IPS DF 6.9 (cell line): ENCODE results near the gene MFNG.
"Not testable (repeated sequence)": the region's sequence is repeated elsewhere in the genome, so short reads cannot be mapped to it uniquely, and the experiment has no call there.

ENCODE experiments used
- DNase-seq: peaks from one replicate; pipeline ENCODE4 v3.0.0-alpha.2; 2013; ENCODE audit warnings: low read depth, low spot score
- H3K27ac ChIP-seq: one replicate; pipeline ENCODE4 v1.5.1; 2013; ENCODE audit warnings: low read length, control low read depth
- H3K27me3 ChIP-seq: 2 replicates; pipeline ENCODE4 v1.6.1; 2013; ENCODE audit warnings: mild to moderate bottlenecking, low read length; ENCODE audit not compliant: control insufficient read depth, insufficient read depth
- H3K36me3 ChIP-seq: 2 replicates; pipeline ENCODE4 v1.6.1; 2013; ENCODE audit warnings: low read length; ENCODE audit not compliant: control insufficient read depth, insufficient read depth
- H3K4me1 ChIP-seq: 2 replicates; pipeline ENCODE4 v1.6.1; 2013; ENCODE audit warnings: low read length; ENCODE audit not compliant: control insufficient read depth, insufficient read depth
- H3K4me3 ChIP-seq: 2 replicates; pipeline ENCODE4 v1.5.1; 2013; ENCODE audit warnings: mild to moderate bottlenecking, low read length
- H3K9me3 ChIP-seq: 2 replicates; pipeline ENCODE4 v1.6.1; 2013; ENCODE audit warnings: low read length, inconsistent platforms; ENCODE audit not compliant: control insufficient read depth, insufficient read depth
- WGBS: extraction: QIAGEN DNeasy Blood & Tissue Kit; methylation state at CpG from one replicate; pipeline ENCODE4 v1.1.7; 2013; ENCODE audit warnings: mixed read lengths, missing lambda C conversion rate; ENCODE audit not compliant: insufficient read length, insufficient coverage; 5-methylcytosine and 5-hydroxymethylcytosine counted together

The MFNG gene

GRCh38 chr22:37486224-37486845 lies at the start of gene MFNG:
Gene MFNG (minus strand): TSS chr22:37486384. CDS start chr22:37486177, 207 bp downstream.
- Histone ChIP-seq H3K36me3 (no peaks in the 10 kb centered on the region), H3K9me3 (no peaks in the 10 kb centered on the region), H3K27me3 (no peaks in the 10 kb centered on the region), H3K4me1 (peaks cover 11% of the 10 kb centered on the region), H3K4me3 (no peak within 1 kb of the TSS), H3K27ac (no peak within 1 kb of the TSS)
- WGBS: no CpG with 5 or more reads among the region's 24 CpGs
- no peak for DNase-seq

GRCh38 chr22:37535159-37535558 lies 49.0 kb upstream of the MFNG start:
- no CpG with 5 or more reads among the region's 6 CpGs for WGBS
- H3K27ac ChIP-seq: no peak overlapping the region
- no peaks in the 10 kb centered on the region for H3K4me1 ChIP-seq
- no peaks in the 10 kb centered on the region for H3K36me3 ChIP-seq
- no peaks in the 10 kb centered on the region for H3K9me3 ChIP-seq
- no peak overlapping the region for H3K4me3 ChIP-seq
- no peaks in the 10 kb centered on the region for H3K27me3 ChIP-seq
- DNase-seq: no peak

- no peaks in the 10 kb centered on the region for H3K9me3 ChIP-seq
- no peak overlapping the region for H3K4me3 ChIP-seq
- H3K27me3 ChIP-seq: no peaks in the 10 kb centered on the region
- H3K27ac ChIP-seq: no peak overlapping the region
- DNase-seq: no peak
- WGBS: no CpG with 5 or more reads among the region's 3 CpGs
- no peaks in the 10 kb centered on the region for H3K4me1 ChIP-seq
- no peaks in the 10 kb centered on the region for H3K36me3 ChIP-seq
Observed at GRCh38 chr22:37534445-37534844, 48.3 kb upstream of the MFNG start.

GRCh38 chr22:37533995-37534394 lies 47.8 kb upstream of the MFNG start:
- WGBS: no CpG with 5 or more reads among the region's 9 CpGs
- H3K27ac ChIP-seq: no peak overlapping the region
- no peak overlapping the region for H3K4me3 ChIP-seq
- H3K36me3 ChIP-seq: no peaks in the 10 kb centered on the region
- H3K27me3 ChIP-seq: no peaks in the 10 kb centered on the region
- no peaks in the 10 kb centered on the region for H3K4me1 ChIP-seq
- no peaks in the 10 kb centered on the region for H3K9me3 ChIP-seq
- no peak for DNase-seq

- Histone ChIP-seq H3K4me1 (no peaks in the 10 kb centered on the region), H3K27ac (no peak overlapping the region), H3K27me3 (no peaks in the 10 kb centered on the region), H3K4me3 (no peak overlapping the region), H3K36me3 (no peaks in the 10 kb centered on the region), H3K9me3 (no peaks in the 10 kb centered on the region)
- no peak for DNase-seq
- no CpG with 5 or more reads among the region's 2 CpGs for WGBS
Observed at GRCh38 chr22:37529652-37530345, 43.6 kb upstream of the MFNG start.

GRCh38 chr22:37527952-37528351 lies 41.8 kb upstream of the MFNG start:
- H3K27me3 ChIP-seq, DNase-seq, H3K9me3 ChIP-seq, H3K4me1 ChIP-seq, H3K4me3 ChIP-seq, H3K27ac ChIP-seq, H3K36me3 ChIP-seq: not testable (repeated sequence)
- no CpG with 5 or more reads among the region's 9 CpGs for WGBS

- not testable (repeated sequence) for H3K4me1 ChIP-seq, H3K27ac ChIP-seq, H3K27me3 ChIP-seq, H3K9me3 ChIP-seq, DNase-seq, H3K4me3 ChIP-seq, H3K36me3 ChIP-seq
- WGBS: no CpG with 5 or more reads among the region's 9 CpGs
Observed at GRCh38 chr22:37527081-37527752, 41.0 kb upstream of the MFNG start.

- no peak overlapping the region for H3K4me3 ChIP-seq
- H3K27ac ChIP-seq: no peak overlapping the region
- no peak for DNase-seq
- H3K27me3 ChIP-seq: no peaks in the 10 kb centered on the region
- H3K36me3 ChIP-seq: no peaks in the 10 kb centered on the region
- no CpG with 5 or more reads among the region's 12 CpGs for WGBS
- H3K4me1 ChIP-seq: no peaks in the 10 kb centered on the region
- H3K9me3 ChIP-seq: no peaks in the 10 kb centered on the region
Observed at GRCh38 chr22:37526376-37526775, 40.2 kb upstream of the MFNG start.

- H3K27ac ChIP-seq: no peak overlapping the region
- H3K27me3 ChIP-seq: no peaks in the 10 kb centered on the region
- no CpG with 5 or more reads among the region's 7 CpGs for WGBS
Observed at GRCh38 chr22:37525746-37526350, 39.7 kb upstream of the MFNG start.

GRCh38 chr22:37525073-37525745 lies 39.0 kb upstream of the MFNG start:
- Histone ChIP-seq H3K4me1 (no peaks in the 10 kb centered on the region), H3K27me3 (no peaks in the 10 kb centered on the region), H3K9me3 (no peaks in the 10 kb centered on the region), H3K27ac (no peak overlapping the region), H3K36me3 (no peaks in the 10 kb centered on the region), H3K4me3 (no peak overlapping the region)
- no peak for DNase-seq
- WGBS: no CpG with 5 or more reads among the region's 10 CpGs

More at GRCh38 chr22:37525746-37526350, 39.7 kb upstream of the MFNG start:
- Histone ChIP-seq H3K4me3 (no peak overlapping the region), H3K9me3 (no peaks in the 10 kb centered on the region), H3K36me3 (no peaks in the 10 kb centered on the region), H3K4me1 (no peaks in the 10 kb centered on the region)
- no peak for DNase-seq
